ENCODE results near the gene FOXE1. TPM values are rescaled to one million over a fixed set of nuclear protein-coding genes. Genes with fewer than 3 reads are reported as not detected.

FOXE1 gene
- total RNA-seq, 4 donors from 2014 or later: 7.1 to 17.4 (median 12.4) TPM

DNA sequence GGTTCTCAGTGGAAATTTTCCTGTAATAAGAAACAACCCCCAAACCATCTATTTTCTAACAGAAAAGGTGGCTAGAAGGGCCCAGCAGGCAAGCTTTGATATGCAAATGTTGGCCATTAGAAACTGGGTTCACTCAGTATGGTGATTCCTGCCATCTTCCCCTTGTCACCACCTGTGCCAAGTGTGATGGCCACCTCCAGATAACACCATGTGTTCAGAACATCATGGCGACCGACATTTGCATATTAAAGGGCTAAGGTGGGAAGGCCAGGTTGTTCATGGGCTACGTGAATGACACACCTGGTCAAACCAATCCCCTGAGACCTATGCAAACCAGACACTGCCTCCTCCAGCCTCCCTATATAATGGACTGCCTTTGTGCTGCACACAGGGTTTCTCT, 20.4 kb downstream of the FOXE1 start:
- WGBS, 2 donors: 78 to 92% methylated on average over 3 of the region's 3 CpGs

DNA sequence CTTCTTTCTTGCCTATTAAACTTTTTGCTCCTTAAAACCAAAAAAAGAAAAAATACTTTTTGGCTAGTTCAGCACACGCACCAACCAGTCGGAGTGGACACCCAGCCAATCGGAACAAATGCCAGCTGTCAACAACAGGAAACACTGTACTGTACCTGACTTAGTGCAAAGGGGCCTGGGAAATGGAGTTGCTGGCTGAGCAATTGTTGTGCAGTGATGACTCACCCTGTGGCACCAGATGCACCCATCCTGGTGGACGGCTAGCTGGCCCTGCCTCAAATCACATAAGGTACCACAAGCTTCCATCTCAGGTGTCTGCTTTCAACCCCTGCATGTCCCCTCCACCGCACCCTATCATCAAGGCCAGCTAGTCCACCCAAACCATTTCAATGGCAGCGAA, 20.9 kb downstream of the FOXE1 start:
- H3K9me3 ChIP-seq: no peaks in the 10 kb centered on the region
- WGBS, 2 donors: 40 to 44% methylated on average over 5 to 6 of the region's 6 CpGs
- no peaks in the 10 kb centered on the region for H3K36me3 ChIP-seq
- H3K4me3 ChIP-seq: no peak overlapping the region
- H3K27ac ChIP-seq: peak overlapping the region in 2 of 4 donors; percentile 48 to 73
- no peak for DNase-seq
- intact Hi-C loops (cut with DNase I): no loop called here
- peaks cover 0 to 38% (median 8%) of the 10 kb centered on the region in 3 donors for H3K4me1 ChIP-seq
- no peaks in the 10 kb centered on the region for H3K27me3 ChIP-seq
- no peak for TF ChIP-seq POLR2A (IDR thresholded peaks at IDR 0.05)
- TF ChIP-seq, protein P1, sequence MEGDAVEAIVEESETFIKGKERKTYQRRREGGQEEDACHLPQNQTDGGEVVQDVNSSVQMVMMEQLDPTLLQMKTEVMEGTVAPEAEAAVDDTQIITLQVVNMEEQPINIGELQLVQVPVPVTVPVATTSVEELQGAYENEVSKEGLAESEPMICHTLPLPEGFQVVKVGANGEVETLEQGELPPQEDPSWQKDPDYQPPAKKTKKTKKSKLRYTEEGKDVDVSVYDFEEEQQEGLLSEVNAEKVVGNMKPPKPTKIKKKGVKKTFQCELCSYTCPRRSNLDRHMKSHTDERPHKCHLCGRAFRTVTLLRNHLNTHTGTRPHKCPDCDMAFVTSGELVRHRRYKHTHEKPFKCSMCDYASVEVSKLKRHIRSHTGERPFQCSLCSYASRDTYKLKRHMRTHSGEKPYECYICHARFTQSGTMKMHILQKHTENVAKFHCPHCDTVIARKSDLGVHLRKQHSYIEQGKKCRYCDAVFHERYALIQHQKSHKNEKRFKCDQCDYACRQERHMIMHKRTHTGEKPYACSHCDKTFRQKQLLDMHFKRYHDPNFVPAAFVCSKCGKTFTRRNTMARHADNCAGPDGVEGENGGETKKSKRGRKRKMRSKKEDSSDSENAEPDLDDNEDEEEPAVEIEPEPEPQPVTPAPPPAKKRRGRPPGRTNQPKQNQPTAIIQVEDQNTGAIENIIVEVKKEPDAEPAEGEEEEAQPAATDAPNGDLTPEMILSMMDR (IDR thresholded peaks at IDR 0.05): no peak

More for the DNA sequence above, 20.4 kb downstream of the FOXE1 start:
- Histone ChIP-seq H3K27me3 (no peaks in the 10 kb centered on the region), H3K36me3 (no peaks in the 10 kb centered on the region), H3K27ac (peak overlapping the region in 2 of 4 donors; percentile 48 to 73), H3K4me1 (peaks cover 0 to 38% (median 8%) of the 10 kb centered on the region in 3 donors), H3K4me3 (no peak overlapping the region), H3K9me3 (no peaks in the 10 kb centered on the region)
- intact Hi-C loops (cut with DNase I): no loop called here
- DNase-seq: no peak
- TF ChIP-seq POLR2A (IDR thresholded peaks at IDR 0.05): no peak
- TF ChIP-seq, protein P1 (IDR thresholded peaks at IDR 0.05): no peak

DNA sequence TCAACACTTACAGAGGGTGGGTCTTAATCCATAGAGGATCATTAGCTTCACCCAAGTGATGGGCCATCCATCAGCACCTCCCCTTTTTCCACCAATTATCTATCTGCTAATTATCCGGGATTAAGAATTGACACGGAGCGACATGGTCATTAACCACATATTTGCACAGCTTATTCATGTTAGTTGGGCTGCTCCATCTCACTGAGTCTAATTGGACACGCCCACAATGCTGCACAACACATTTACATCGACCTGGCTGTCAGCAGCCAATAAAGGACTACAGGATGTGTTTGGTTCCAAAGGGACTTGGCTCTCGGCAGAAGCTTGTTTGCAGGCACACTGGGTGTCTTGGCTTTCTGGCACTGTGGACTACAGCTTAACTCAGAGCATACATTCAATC, 21.6 kb downstream of the FOXE1 start:
- H3K36me3 ChIP-seq: no peaks in the 10 kb centered on the region
- intact Hi-C loops (cut with DNase I): no loop called here
- no peak overlapping the region for H3K4me3 ChIP-seq
- H3K4me1 ChIP-seq: peaks cover 0 to 38% (median 8%) of the 10 kb centered on the region in 3 donors
- peak overlapping the region in 2 of 4 donors; percentile 31 to 73 for H3K27ac ChIP-seq
- TF ChIP-seq POLR2A (IDR thresholded peaks at IDR 0.05): no peak
- TF ChIP-seq, protein P1 (IDR thresholded peaks at IDR 0.05): no peak
- DNase-seq: no peak
- H3K9me3 ChIP-seq: no peaks in the 10 kb centered on the region
- no peaks in the 10 kb centered on the region for H3K27me3 ChIP-seq
- WGBS, 2 donors: 38 to 54% methylated on average over 5 to 6 of the region's 6 CpGs

DNA sequence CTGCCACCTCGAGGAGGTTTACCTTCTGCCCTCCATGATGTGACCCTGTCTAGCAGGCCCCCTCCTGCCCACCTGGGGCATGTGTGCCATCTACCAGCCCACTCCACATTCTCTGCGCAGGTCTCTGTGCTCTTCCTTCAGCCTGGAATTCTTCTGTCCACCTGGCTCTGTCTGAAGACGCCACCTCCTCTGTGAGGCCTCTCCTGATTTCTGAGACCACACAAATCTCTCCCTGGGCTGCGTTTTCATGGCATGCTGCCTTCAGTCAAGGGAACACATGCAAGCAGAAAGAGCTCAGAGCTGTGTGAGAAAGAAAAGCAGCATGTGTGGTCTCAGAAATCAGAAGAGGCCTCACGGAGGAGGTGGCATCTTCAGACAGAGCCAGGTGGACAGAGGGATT, 22.1 kb downstream of the FOXE1 start:
- no peaks in the 10 kb centered on the region for H3K36me3 ChIP-seq
- H3K27ac ChIP-seq: peak overlapping the region in 2 of 4 donors; percentile 20 to 73
- DNase-seq: no peak
- no peaks in the 10 kb centered on the region for H3K27me3 ChIP-seq
- no peak overlapping the region for H3K4me3 ChIP-seq
- intact Hi-C loops (cut with DNase I): no loop called here
- WGBS, 2 donors: 77 to 100% methylated on average over 1 to 3 of the region's 5 CpGs
- no peaks in the 10 kb centered on the region for H3K9me3 ChIP-seq
- TF ChIP-seq, protein P1 (IDR thresholded peaks at IDR 0.05): no peak
- H3K4me1 ChIP-seq: peaks cover 0 to 38% (median 8%) of the 10 kb centered on the region in 3 donors

DNA sequence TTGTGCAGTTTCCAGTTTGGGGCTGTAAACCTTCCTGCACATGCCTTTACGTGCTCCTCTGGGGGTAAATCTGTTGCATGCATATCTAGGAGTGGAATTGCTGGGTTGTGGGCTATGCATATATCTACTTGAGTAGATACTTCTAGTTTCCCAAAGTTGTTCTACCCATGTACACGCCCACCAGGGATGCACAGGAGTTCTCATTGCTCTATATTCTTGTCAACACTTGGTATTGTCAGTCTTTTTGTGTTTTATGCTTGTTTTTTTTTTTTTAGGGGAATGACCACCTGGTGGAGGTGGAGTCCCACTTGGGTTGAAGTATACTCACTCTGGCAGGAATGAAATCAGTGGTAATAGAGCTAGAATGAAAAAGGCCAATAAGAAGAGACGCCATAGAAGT, 23.0 kb downstream of the FOXE1 start:
- intact Hi-C loops (cut with DNase I): no loop called here
- WGBS, 2 donors: 76 to 86% methylated on average over 3 of the region's 3 CpGs
- Histone ChIP-seq H3K36me3 (no peaks in the 10 kb centered on the region), H3K27me3 (no peaks in the 10 kb centered on the region), H3K9me3 (no peaks in the 10 kb centered on the region), H3K27ac (no peak overlapping the region), H3K4me3 (no peak overlapping the region), H3K4me1 (peaks cover 0 to 38% (median 8%) of the 10 kb centered on the region in 3 donors)
- no peak for DNase-seq
- TF ChIP-seq, protein P1 (IDR thresholded peaks at IDR 0.05): no peak
- no peak for TF ChIP-seq POLR2A (IDR thresholded peaks at IDR 0.05)

All from esophagus squamous epithelium (tissue), 5 donors.